GM06990 (cell line): ENCODE data around the gene APBA2.
A peak's percentile ranks its signal among the peaks of the same experiment; 100 is the strongest.
"Not testable (repeated sequence)": the region's sequence is repeated elsewhere in the genome, so short reads cannot be mapped to it uniquely, and the experiment has no call there.

ENCODE experiments used
- DNase-seq: peaks from one replicate; pipeline ENCODE4 v3.0.0-alpha.2; 2011; ENCODE audit not compliant: insufficient read length; ENCODE audit errors: extremely low read depth
- H3K27me3 ChIP-seq: replicated peaks from 2 replicates; pipeline ENCODE4 v1.6.0; 2011; ENCODE audit warnings: low read length; ENCODE audit not compliant: control insufficient read depth, insufficient read depth
- H3K36me3 ChIP-seq: 2 replicates; pipeline ENCODE4 v1.5.1; 2011; ENCODE audit warnings: low read length; ENCODE audit not compliant: control insufficient read depth, insufficient read depth
- H3K4me3 ChIP-seq: replicated peaks from 2 replicates; pipeline ENCODE4 v1.5.1; 2011; ENCODE audit warnings: low read depth, mild to moderate bottlenecking, control low read depth, low read length
- TF ChIP-seq, protein P1 (sequence below): IDR thresholded peaks from 2 replicates; pipeline ENCODE4 v1.5.1; 2011; ENCODE audit warnings: low read length, control low read depth, mild to moderate bottlenecking, inconsistent platforms; ENCODE audit not compliant: insufficient read depth, poor library complexity, severe bottlenecking

APBA2 gene

DNA sequence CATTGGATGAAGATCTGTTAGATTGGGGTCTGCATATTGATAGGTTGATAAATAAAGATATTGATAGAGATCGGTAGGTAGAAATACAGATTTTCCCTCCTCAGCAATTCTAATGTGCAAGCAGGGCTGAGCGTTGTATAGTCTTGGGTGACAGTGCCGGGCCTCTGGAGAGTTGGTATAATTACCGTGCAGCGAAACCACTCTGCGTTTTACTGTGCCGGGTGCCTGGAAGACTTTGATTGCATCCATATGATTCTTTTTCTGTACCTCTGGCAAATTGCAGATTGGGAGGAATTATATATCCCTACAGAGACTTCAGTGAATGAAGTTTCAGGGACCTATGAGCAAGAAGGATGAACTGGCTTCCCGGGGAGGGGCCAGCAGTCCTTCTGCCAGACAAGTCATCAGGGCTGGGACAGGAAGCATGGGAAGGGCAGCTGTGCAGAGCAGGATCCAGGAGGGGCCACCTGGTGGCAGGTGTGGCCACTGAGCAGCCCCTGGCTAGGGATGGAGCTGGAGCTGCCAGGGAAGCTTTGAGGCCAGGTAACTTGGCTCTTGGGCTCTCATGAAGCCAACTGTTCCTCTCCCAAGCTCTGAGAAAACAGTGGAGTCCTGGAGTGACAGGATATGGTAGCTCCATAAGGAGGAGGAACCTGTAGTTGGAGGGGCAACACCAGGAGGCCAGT is 132.5 kb downstream of the APBA2 start:
- DNase-seq: no peak

DNA sequence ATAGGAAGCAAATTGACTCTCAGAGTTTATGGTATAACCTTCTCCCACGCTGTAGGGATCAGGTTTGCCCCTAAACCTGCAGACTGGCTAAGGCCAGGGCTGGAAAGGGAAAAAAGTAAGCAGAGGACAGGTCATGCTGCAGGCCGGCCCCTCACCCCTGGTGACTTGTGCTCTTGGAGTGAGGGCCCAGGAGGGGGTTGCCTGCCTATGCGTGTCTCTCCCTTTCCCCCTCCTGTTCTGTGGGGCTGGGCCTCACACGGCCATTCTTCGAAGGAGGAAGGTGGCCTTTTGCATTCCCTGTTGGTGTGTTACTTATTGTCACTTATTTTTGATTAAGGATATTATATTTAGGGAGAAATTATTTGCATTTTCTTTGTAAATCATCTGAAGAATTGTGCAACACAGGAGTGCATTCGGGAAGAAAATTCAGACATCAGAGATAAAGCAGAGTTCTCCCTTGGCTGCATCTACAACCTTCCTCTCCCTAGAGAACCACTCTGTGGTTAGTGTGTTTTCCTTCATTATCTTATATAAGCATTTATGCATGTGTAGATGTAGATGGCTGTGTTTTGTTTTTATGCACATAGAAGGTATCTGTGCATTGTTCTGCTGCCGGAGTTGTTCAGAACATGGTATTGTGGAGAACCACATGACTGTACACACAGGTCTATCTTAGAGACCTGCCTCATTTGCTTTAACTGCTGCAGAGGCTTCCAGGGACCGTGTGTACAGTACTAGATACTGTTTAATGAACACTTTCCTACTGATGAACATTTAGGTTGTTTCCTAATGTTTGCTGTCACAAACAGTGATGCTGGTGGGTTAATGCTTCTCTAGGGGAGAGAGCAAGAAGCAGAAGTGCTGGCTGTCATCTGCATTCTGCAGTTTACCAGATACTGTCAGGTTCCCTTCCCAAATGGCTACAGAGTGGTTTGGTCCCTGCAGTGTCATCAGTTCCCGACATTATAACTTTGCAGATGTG is 133.5 kb downstream of the APBA2 start:
- Histone ChIP-seq H3K4me3 (no peak overlapping the region), H3K27me3 (no peaks in the 10 kb centered on the region; the same call in 1 of the 2 replicates), H3K36me3 (no peaks in the 10 kb centered on the region)
- TF ChIP-seq, protein P1, sequence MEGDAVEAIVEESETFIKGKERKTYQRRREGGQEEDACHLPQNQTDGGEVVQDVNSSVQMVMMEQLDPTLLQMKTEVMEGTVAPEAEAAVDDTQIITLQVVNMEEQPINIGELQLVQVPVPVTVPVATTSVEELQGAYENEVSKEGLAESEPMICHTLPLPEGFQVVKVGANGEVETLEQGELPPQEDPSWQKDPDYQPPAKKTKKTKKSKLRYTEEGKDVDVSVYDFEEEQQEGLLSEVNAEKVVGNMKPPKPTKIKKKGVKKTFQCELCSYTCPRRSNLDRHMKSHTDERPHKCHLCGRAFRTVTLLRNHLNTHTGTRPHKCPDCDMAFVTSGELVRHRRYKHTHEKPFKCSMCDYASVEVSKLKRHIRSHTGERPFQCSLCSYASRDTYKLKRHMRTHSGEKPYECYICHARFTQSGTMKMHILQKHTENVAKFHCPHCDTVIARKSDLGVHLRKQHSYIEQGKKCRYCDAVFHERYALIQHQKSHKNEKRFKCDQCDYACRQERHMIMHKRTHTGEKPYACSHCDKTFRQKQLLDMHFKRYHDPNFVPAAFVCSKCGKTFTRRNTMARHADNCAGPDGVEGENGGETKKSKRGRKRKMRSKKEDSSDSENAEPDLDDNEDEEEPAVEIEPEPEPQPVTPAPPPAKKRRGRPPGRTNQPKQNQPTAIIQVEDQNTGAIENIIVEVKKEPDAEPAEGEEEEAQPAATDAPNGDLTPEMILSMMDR: no peak
- no peak for DNase-seq

More for the DNA sequence above, 132.5 kb downstream of the APBA2 start:
- no peaks in the 10 kb centered on the region for H3K36me3 ChIP-seq
- H3K27me3 ChIP-seq: no peaks in the 10 kb centered on the region; the same call in 1 of the 2 replicates
- H3K4me3 ChIP-seq: no peak overlapping the region
- TF ChIP-seq, protein P1: peak; percentile 2

DNA sequence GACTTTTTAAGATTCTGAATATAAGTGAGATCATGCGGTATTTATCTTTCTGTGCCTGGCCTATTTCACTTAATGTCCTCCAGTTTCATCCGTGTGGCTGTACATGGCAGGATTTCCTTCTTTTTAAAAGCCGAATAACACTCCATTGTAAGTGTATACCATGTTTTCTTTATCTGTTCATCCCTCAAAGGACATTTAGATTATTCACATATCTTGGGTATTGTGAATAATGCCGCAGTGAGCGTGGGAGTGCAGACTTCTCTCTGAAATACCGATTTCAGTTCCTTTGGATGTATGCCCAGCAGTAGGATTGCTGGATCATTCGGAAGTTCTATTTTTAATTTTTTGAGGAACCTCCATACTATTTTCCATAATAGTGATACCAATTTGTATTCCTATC is 136.1 kb downstream of the APBA2 start:
- TF ChIP-seq, protein P1: no peak
- H3K27me3 ChIP-seq: no peaks in the 10 kb centered on the region; the same call in 1 of the 2 replicates
- no peak overlapping the region for H3K4me3 ChIP-seq
- DNase-seq: no peak
- H3K36me3 ChIP-seq: no peaks in the 10 kb centered on the region

DNA sequence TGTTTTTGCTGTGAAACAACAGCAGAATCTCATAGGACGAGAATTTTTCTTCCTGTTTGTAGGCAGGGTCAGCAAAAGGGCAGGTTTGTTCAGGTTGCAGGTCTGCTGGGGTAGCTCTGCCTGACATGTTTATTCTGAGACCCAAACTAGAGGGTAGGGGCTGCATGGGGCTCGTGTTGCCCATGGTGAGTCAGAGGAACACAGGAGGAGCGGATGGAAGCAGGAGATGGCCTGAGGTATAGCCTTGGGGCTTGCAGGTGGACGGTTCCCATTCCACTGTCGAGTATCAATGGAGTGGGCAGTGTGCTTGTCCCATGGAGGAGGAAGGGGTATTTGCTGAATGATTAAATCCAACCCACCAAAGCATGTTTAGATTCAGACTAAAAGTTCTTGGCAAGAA is 138.9 kb downstream of the APBA2 start:
- DNase-seq: no peak
- H3K4me3 ChIP-seq: no peak overlapping the region
- H3K36me3 ChIP-seq: no peaks in the 10 kb centered on the region
- TF ChIP-seq, protein P1: no peak
- no peaks in the 10 kb centered on the region for H3K27me3 ChIP-seq

DNA sequence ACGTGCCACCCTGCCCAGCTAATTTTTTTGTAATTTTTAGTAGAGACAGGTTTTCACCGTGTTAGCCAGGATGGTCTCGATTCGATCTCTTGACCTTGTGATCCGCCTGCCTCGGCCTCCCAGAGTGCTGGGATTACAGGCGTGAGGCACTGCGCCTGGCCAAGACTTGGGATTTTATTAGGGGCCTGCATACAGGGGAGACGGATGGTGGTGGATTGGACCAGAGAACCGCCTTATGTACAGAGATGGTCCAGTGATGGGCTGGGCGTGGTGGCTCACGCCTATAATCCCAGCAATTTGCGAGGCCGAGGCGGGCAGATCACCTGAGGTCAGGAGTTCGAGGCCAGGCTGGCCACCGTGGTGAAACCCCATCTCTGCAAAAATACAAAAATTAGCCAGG is 139.6 kb downstream of the APBA2 start:
- not testable (repeated sequence) for DNase-seq, H3K4me3 ChIP-seq, H3K36me3 ChIP-seq, H3K27me3 ChIP-seq

DNA sequence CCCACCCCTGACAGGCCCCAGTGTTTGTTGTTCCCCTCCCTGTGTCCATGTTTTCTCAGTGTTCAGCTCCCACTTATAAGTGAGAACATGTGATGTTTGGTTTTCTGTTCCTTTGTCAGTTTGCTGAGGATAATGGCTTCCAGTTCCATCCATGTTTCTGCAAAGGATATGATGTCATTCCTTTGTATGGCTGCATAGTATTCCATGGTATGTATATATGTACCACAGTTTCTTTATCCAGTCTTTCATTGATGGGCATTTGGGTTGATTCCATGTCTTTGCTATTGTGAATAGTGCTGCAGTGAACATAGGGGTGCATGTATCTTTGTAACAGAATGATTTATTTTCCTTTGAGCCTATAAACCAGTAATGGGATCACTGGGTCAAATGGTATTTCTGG is 142.4 kb downstream of the APBA2 start:
- not testable (repeated sequence) for H3K4me3 ChIP-seq, H3K36me3 ChIP-seq, H3K27me3 ChIP-seq, DNase-seq
